ENCODE results near the gene TCF7.

The TCF7 gene

GRCh38 chr5:134114886-134115805 is 665 bp downstream of the TCF7 start:
- DNase-seq: no peak

GRCh38 chr5:134115806-134116175 is 1.3 kb downstream of the TCF7 start:
- no peak for DNase-seq

- DNase-seq: no peak
These were observed 1.8 kb downstream of the TCF7 start for GRCh38 chr5:134116286-134116685.

- no peak for DNase-seq
These were observed 2.6 kb downstream of the TCF7 start for GRCh38 chr5:134116789-134117761.

GRCh38 chr5:134118212-134118835 is 3.8 kb downstream of the TCF7 start:
- no peak for DNase-seq

GRCh38 chr5:134119720-134120119 is 5.2 kb downstream of the TCF7 start:
- DNase-seq: no peak

- DNase-seq: no peak
These were observed 6.1 kb downstream of the TCF7 start for GRCh38 chr5:134120386-134121138.

GRCh38 chr5:134122530-134122929 is 8.0 kb downstream of the TCF7 start:
- DNase-seq: no peak

GRCh38 chr5:134123360-134123759 is 8.9 kb downstream of the TCF7 start:
- DNase-seq: no peak

- peak; percentile 86 for DNase-seq
These were observed 10.0 kb downstream of the TCF7 start for GRCh38 chr5:134124289-134125038.

- DNase-seq: peak; percentile 92
These were observed 10.8 kb downstream of the TCF7 start for GRCh38 chr5:134125039-134126015.

GRCh38 chr5:134127376-134127861 is 12.9 kb downstream of the TCF7 start:
- no peak for DNase-seq

- DNase-seq: no peak
These were observed 13.6 kb downstream of the TCF7 start for GRCh38 chr5:134127988-134128647.

- no peak for DNase-seq
These were observed 14.1 kb downstream of the TCF7 start for GRCh38 chr5:134128648-134128995.

GRCh38 chr5:134129411-134130238 is 15.1 kb downstream of the TCF7 start:
- DNase-seq: no peak

GRCh38 chr5:134130239-134130945 is 15.9 kb downstream of the TCF7 start:
- no peak for DNase-seq

GRCh38 chr5:134131165-134131564 is 16.7 kb downstream of the TCF7 start:
- DNase-seq: no peak

All from fibroblast of upper back skin (primary cell).